Keratinocyte (primary cell): Measurements from ENCODE around the gene SDF2. TPM values are rescaled to one million over a fixed set of nuclear protein-coding genes. Genes with fewer than 3 reads are reported as not detected.
A peak's percentile ranks its signal among the peaks of the same experiment; 100 is the strongest.

Experiments used
- DNase-seq: peaks from one replicate; pipeline ENCODE4 v3.0.0-alpha.2; 2011; ENCODE audit warnings: low read depth, missing footprints, low spot score
- FAIRE-seq: peaks from 2 replicates; lab custom pipeline; 2011; peaks lifted over from hg19 to GRCh38; lab: Jason Lieb, UNC
- H2AFZ ChIP-seq: 2 replicates; pipeline ENCODE4 v1.6.0; 2012; ENCODE audit warnings: low read length, control low read depth, inconsistent platforms; ENCODE audit not compliant: control insufficient read depth
- H3K27ac ChIP-seq: 2 replicates; pipeline ENCODE4 v1.5.1; 2011; ENCODE audit warnings: low read length; ENCODE audit not compliant: control insufficient read depth, insufficient read depth
- H3K27me3 ChIP-seq: 3 replicates; pipeline ENCODE4 v1.6.0; 2011; ENCODE audit warnings: low read length; ENCODE audit not compliant: control insufficient read depth, insufficient read depth; ENCODE audit errors: extremely low read depth
- H3K36me3 ChIP-seq, 2 experiments: 2 replicates in 1 of 2; 3 replicates in 1 of 2; pipeline ENCODE4 v1.5.1; 2011; ENCODE audit warnings: low read length in 2 of 2, mild to moderate bottlenecking in 1 of 2; ENCODE audit not compliant: control insufficient read depth in 2 of 2, insufficient read depth in 2 of 2; ENCODE audit errors: extremely low read depth in 1 of 2
- H3K4me1 ChIP-seq: 3 replicates; pipeline ENCODE4 v1.5.1; 2011; ENCODE audit warnings: low read length; ENCODE audit not compliant: control insufficient read depth, insufficient read depth; ENCODE audit errors: extremely low read depth
- H3K4me2 ChIP-seq: 3 replicates; pipeline ENCODE4 v1.6.0; 2011; ENCODE audit warnings: low read depth, low read length; ENCODE audit not compliant: control insufficient read depth, insufficient read depth; ENCODE audit errors: extremely low read depth
- H3K4me3 ChIP-seq, 3 experiments: fragments of 200-600 bp in 1 of 3; sonication (generic) in 1 of 3; 2 replicates in 2 of 3; 3 replicates in 1 of 3; pipeline ENCODE4 v1.5.1; 2011 to 2016; ENCODE audit warnings: low read length in 3 of 3, mild to moderate bottlenecking in 3 of 3, control low read depth in 2 of 3, inconsistent platforms in 1 of 3, low read depth in 1 of 3, mixed read lengths in 1 of 3, mixed run types in 1 of 3, moderate library complexity in 1 of 3; ENCODE audit not compliant: control insufficient read depth in 2 of 3, insufficient read depth in 2 of 3; ENCODE audit errors: extremely low read depth in 1 of 3
- H3K79me2 ChIP-seq: 2 replicates; pipeline ENCODE4 v1.6.0; 2012; ENCODE audit warnings: low read length; ENCODE audit not compliant: control insufficient read depth, insufficient read depth
- H3K9ac ChIP-seq: 3 replicates; pipeline ENCODE4 v1.6.0; 2011; ENCODE audit warnings: low read length; ENCODE audit not compliant: control insufficient read depth, insufficient read depth; ENCODE audit errors: extremely low read depth
- H3K9me1 ChIP-seq: 3 replicates; pipeline ENCODE4 v1.6.0; 2011; ENCODE audit warnings: low read length; ENCODE audit not compliant: control insufficient read depth, insufficient read depth; ENCODE audit errors: extremely low read depth
- H3K9me3 ChIP-seq: 2 replicates; pipeline ENCODE4 v1.5.1; 2012; ENCODE audit warnings: low read depth, low read length; ENCODE audit not compliant: control insufficient read depth
- H4K20me1 ChIP-seq: 3 replicates; pipeline ENCODE4 v1.6.0; 2011; ENCODE audit warnings: low read length; ENCODE audit not compliant: control insufficient read depth, insufficient read depth; ENCODE audit errors: extremely low read depth
- EZH2 ChIP-seq: IDR thresholded peaks from one replicate; pipeline ENCODE4 v1.6.1; 2012; ENCODE audit warnings: inconsistent platforms, mild to moderate bottlenecking, low read length, moderate library complexity
- dilution Hi-C: fragments of 300-500 bp; cut with MboI; formaldehyde crosslinking; loops from one replicate; pipeline ENCODE4 v1.7.0; 2020; ENCODE audit warnings: low sequenced_read_pairs; ENCODE audit not compliant: extremely low pct_ligation_motif_present
- polyA plus RNA-seq, 5 experiments: library from polyadenylated mRNA; depleted of rRNA in 3 of 5; stranded (reverse) in 3 of 5; stranded (forward) in 1 of 5; unstranded in 1 of 5; fragments of >200 nt; gene quantifications; 1 replicate in 1 of 5; 2 replicates in 3 of 5; 3 replicates in 1 of 5; pipeline versions ENCODE4 v1.2.1 to v1.2.3, GENCODE V29; 2011 to 2012; ENCODE audit warnings: missing spikeins in 2 of 5, low read depth in 1 of 5, low replicate concordance in 1 of 5
- TF ChIP-seq, protein P1 (sequence below), 3 experiments: IDR thresholded peaks in 1 of 3; conservative IDR thresholded peaks in 1 of 3; optimal IDR thresholded peaks in 1 of 3; 2 replicates in 2 of 3; 3 replicates in 1 of 3; pipeline versions ENCODE3 to v1.5.1; 2011; ENCODE audit warnings: low read length in 3 of 3, mild to moderate bottlenecking in 3 of 3, moderate library complexity in 2 of 3, control low read depth in 1 of 3, inconsistent platforms in 1 of 3; ENCODE audit not compliant: insufficient read depth in 2 of 3; ENCODE audit errors: extremely low read depth in 1 of 3

SDF2 gene
- polyA plus RNA-seq, 1 donor (not counting 4 experiments of a cell fraction or from before 2014, with no cell fraction given): 61.5 TPM

DNA sequence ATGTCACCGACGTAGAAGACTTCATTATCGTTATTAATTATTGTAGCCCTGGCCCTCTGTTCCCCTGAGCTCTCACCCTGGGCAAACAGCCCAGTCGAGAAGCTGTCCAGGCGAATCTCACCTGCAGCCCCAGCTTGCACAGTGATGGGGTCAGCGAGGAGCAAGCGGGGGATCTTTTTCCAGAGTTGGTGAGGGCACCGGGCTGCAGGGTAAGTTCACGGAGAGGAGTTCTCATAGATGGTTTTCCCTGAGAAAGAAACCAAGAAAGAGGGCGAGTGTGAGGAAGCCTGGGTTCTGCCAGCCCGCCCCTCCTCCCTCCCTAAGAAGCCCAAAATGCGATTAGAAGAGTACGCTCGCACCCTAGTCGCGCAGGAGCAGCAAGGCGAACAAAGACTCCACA, 63.3 kb downstream of the SDF2 start:
- H3K79me2 ChIP-seq: peaks cover 6% of the 10 kb centered on the region
- H3K9me1 ChIP-seq: no peaks in the 10 kb centered on the region
- FAIRE-seq: no peak
- H3K4me2 ChIP-seq: peak overlapping the region; percentile 74
- DNase-seq: no peak
- H3K36me3 ChIP-seq: peaks cover 0 to under 1% of the 10 kb centered on the region in 2 experiments
- H3K4me1 ChIP-seq: peaks cover 18% of the 10 kb centered on the region
- H3K4me3 ChIP-seq: peak overlapping the region; percentile 64 to 89 (median 89)
- peak overlapping the region; percentile 95 for H3K27ac ChIP-seq
- peak overlapping the region; percentile 93 for H3K9ac ChIP-seq
- H3K27me3 ChIP-seq: no peaks in the 10 kb centered on the region
- H4K20me1 ChIP-seq: no peaks in the 10 kb centered on the region
- H3K9me3 ChIP-seq: no peaks in the 10 kb centered on the region
- peak overlapping the region; percentile 86 for H2AFZ ChIP-seq
- TF ChIP-seq, protein P1, sequence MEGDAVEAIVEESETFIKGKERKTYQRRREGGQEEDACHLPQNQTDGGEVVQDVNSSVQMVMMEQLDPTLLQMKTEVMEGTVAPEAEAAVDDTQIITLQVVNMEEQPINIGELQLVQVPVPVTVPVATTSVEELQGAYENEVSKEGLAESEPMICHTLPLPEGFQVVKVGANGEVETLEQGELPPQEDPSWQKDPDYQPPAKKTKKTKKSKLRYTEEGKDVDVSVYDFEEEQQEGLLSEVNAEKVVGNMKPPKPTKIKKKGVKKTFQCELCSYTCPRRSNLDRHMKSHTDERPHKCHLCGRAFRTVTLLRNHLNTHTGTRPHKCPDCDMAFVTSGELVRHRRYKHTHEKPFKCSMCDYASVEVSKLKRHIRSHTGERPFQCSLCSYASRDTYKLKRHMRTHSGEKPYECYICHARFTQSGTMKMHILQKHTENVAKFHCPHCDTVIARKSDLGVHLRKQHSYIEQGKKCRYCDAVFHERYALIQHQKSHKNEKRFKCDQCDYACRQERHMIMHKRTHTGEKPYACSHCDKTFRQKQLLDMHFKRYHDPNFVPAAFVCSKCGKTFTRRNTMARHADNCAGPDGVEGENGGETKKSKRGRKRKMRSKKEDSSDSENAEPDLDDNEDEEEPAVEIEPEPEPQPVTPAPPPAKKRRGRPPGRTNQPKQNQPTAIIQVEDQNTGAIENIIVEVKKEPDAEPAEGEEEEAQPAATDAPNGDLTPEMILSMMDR (optimal IDR thresholded peaks at IDR 0.05 in 1 of 3, IDR thresholded peaks at IDR 0.05 in 1 of 3, conservative IDR thresholded peaks at IDR 0.05 in 1 of 3; ENCODE audit: extremely low read depth in 1 of 3, insufficient read depth in 2 of 3, low read length in 3 of 3): no peak
- TF ChIP-seq EZH2: no peak
- dilution Hi-C loops: no loop called here

Other genes starting within 250 kb of the SDF2 start
- not detected in 3 replicates for gene SLC13A2, start 188.3 kb downstream of the SDF2 start, polyA plus RNA-seq
- 0.01 to 0.66 TPM (median 0.29 TPM) in 3 replicates for gene FOXN1, start 155.6 kb downstream of the SDF2 start, polyA plus RNA-seq
- 34.1 to 93.3 TPM (median 60.0 TPM) in 3 replicates for gene UNC119, start 109.3 kb downstream of the SDF2 start, polyA plus RNA-seq
- gene PIGS, start 90.4 kb downstream of the SDF2 start, polyA plus RNA-seq: 21.8 to 52.1 TPM (median 33.6 TPM) in 3 replicates
- gene ALDOC, start 85.0 kb downstream of the SDF2 start, polyA plus RNA-seq: 24.2 to 44.9 TPM (median 32.5 TPM) in 3 replicates
- gene SPAG5, start 62.9 kb downstream of the SDF2 start, polyA plus RNA-seq: 6.2 to 21.1 TPM (median 16.6 TPM) in 3 replicates
- gene RSKR, start 47.7 kb downstream of the SDF2 start, polyA plus RNA-seq: 3.9 to 7.4 TPM (median 6.6 TPM) in 3 replicates
- gene BLTP2, start 16.7 kb downstream of the SDF2 start, polyA plus RNA-seq: 98.2 to 133 TPM (median 106 TPM) in 3 replicates
- gene SUPT6H, start 299 bp upstream of the SDF2 start, polyA plus RNA-seq: 27.3 to 33.1 TPM (median 32.1 TPM) in 3 replicates
- gene PROCA1, start 50.0 kb upstream of the SDF2 start, polyA plus RNA-seq: 0.33 to 0.62 TPM (median 0.39 TPM) in 3 replicates
- 115 to 180 TPM (median 134 TPM) in 3 replicates for gene RAB34, start 56.0 kb upstream of the SDF2 start, polyA plus RNA-seq
- gene RPL23A, start 58.1 kb upstream of the SDF2 start, polyA plus RNA-seq: 976 to 1,971 TPM (median 1,096 TPM) in 3 replicates
- gene TLCD1, start 64.3 kb upstream of the SDF2 start, polyA plus RNA-seq: 12.0 to 14.7 TPM (median 14.0 TPM) in 3 replicates
- gene NEK8, start 66.9 kb upstream of the SDF2 start, polyA plus RNA-seq: 4.1 to 6.2 TPM (median 4.3 TPM) in 3 replicates
- gene TRAF4, start 82.1 kb upstream of the SDF2 start, polyA plus RNA-seq: 57.3 to 69.4 TPM (median 60.5 TPM) in 3 replicates
- 5.1 to 25.3 TPM (median 6.5 TPM) in 3 replicates for gene FAM222B, start 180.9 kb upstream of the SDF2 start, polyA plus RNA-seq
- gene ERAL1, start 193.1 kb upstream of the SDF2 start, polyA plus RNA-seq: 46.5 to 63.3 TPM (median 60.6 TPM) in 3 replicates
- 50.7 to 79.4 TPM (median 67.2 TPM) in 3 replicates for gene FLOT2, start 235.8 kb upstream of the SDF2 start, polyA plus RNA-seq
- 1.7 to 4.0 TPM (median 3.4 TPM) in 3 replicates for gene DHRS13, start 241.2 kb upstream of the SDF2 start, polyA plus RNA-seq